H9 (cell line): ENCODE results near the gene PIP4K2A. TPM values are rescaled to one million over a fixed set of nuclear protein-coding genes. Genes with fewer than 3 reads are reported as not detected.

Experiments used
- DNase-seq: peaks from one replicate; pipeline ENCODE4 v3.0.0-alpha.2; 2017
- H2AFZ ChIP-seq: one replicate; pipeline ENCODE4 v1.6.1; 2013; ENCODE audit warnings: mild to moderate bottlenecking, low read length, control low read depth, moderate library complexity
- H2AK5ac ChIP-seq: 2 replicates; pipeline ENCODE4 v1.6.1; 2013; ENCODE audit warnings: low read length, control low read depth, mixed read lengths; ENCODE audit not compliant: insufficient read length
- H2BK120ac ChIP-seq: one replicate; pipeline ENCODE4 v1.6.1; 2013; ENCODE audit warnings: low read depth, mild to moderate bottlenecking, low read length, control low read depth, inconsistent platforms; ENCODE audit not compliant: poor library complexity, severe bottlenecking
- H2BK12ac ChIP-seq: 2 replicates; pipeline ENCODE4 v1.6.1; 2013; ENCODE audit warnings: low read length, control low read depth, mixed read lengths, low read depth; ENCODE audit not compliant: insufficient read length
- H2BK15ac ChIP-seq: 2 replicates; pipeline ENCODE4 v1.6.1; 2013; ENCODE audit warnings: low read depth, low read length, control low read depth
- H2BK20ac ChIP-seq: one replicate; pipeline ENCODE4 v1.6.1; 2013; ENCODE audit warnings: low read depth, mild to moderate bottlenecking, low read length, control low read depth, inconsistent platforms; ENCODE audit not compliant: poor library complexity, severe bottlenecking
- H2BK5ac ChIP-seq: 2 replicates; pipeline ENCODE4 v1.6.1; 2013; ENCODE audit warnings: low read length, control low read depth, mixed read lengths; ENCODE audit not compliant: insufficient read length
- H3K14ac ChIP-seq: 2 replicates; pipeline ENCODE4 v1.6.1; 2013; ENCODE audit warnings: low read length, control low read depth; ENCODE audit not compliant: insufficient read depth
- H3K18ac ChIP-seq: 2 replicates; pipeline ENCODE4 v1.6.1; 2013; ENCODE audit warnings: low read depth, mild to moderate bottlenecking, mixed read lengths, low read length, control low read depth; ENCODE audit not compliant: insufficient read length
- H3K23ac ChIP-seq: 2 replicates; pipeline ENCODE4 v1.6.1; 2013; ENCODE audit warnings: low read length, control low read depth, mixed read lengths, low read depth; ENCODE audit not compliant: insufficient read length
- H3K23me2 ChIP-seq: 2 replicates; pipeline ENCODE4 v1.6.1; 2013; ENCODE audit warnings: low read depth, mild to moderate bottlenecking, mixed read lengths, low read length, control low read depth; ENCODE audit not compliant: insufficient read length, poor library complexity, severe bottlenecking
- H3K27ac ChIP-seq: 2 replicates; pipeline ENCODE4 v1.5.1; 2013; ENCODE audit warnings: low read length, control low read depth, mixed read lengths, low read depth; ENCODE audit not compliant: insufficient read length
- H3K27me3 ChIP-seq: 2 replicates; pipeline ENCODE4 v1.6.1; 2013; ENCODE audit warnings: low read length, control low read depth, inconsistent platforms; ENCODE audit not compliant: insufficient read depth
- H3K4ac ChIP-seq: 2 replicates; pipeline ENCODE4 v1.6.1; 2013; ENCODE audit warnings: low read depth, mild to moderate bottlenecking, control low read depth, inconsistent platforms, low read length, moderate library complexity
- H3K4me1 ChIP-seq: 2 replicates; pipeline ENCODE4 v1.6.1; 2013; ENCODE audit warnings: low read length, control low read depth, inconsistent platforms; ENCODE audit not compliant: insufficient read depth
- H3K4me2 ChIP-seq: 2 replicates; pipeline ENCODE4 v1.6.1; 2013; ENCODE audit warnings: low read length, control low read depth, mixed read lengths; ENCODE audit not compliant: insufficient read length, insufficient read depth
- H3K56ac ChIP-seq: 2 replicates; pipeline ENCODE4 v1.6.1; 2013; ENCODE audit warnings: low read depth, mild to moderate bottlenecking, mixed read lengths, low read length, control low read depth; ENCODE audit not compliant: insufficient read length
- H3K79me1 ChIP-seq: 2 replicates; pipeline ENCODE4 v1.6.1; 2013; ENCODE audit warnings: low read depth, mild to moderate bottlenecking, moderate library complexity, low read length, control low read depth, inconsistent platforms; ENCODE audit not compliant: insufficient read depth, poor library complexity, severe bottlenecking
- H3K79me2 ChIP-seq: 2 replicates; pipeline ENCODE4 v1.6.1; 2013; ENCODE audit warnings: low read length, control low read depth, inconsistent platforms; ENCODE audit not compliant: insufficient read depth
- H3K9ac ChIP-seq: 2 replicates; pipeline ENCODE4 v1.6.1; 2013; ENCODE audit warnings: low read length, control low read depth, mixed read lengths; ENCODE audit not compliant: insufficient read length; ENCODE audit errors: extremely low read depth
- H3K9me3 ChIP-seq: one replicate; pipeline ENCODE4 v1.6.1; 2013; ENCODE audit warnings: low read depth, low read length, inconsistent platforms; ENCODE audit not compliant: control insufficient read depth
- H3T11ph ChIP-seq: one replicate; pipeline ENCODE4 v1.6.1; 2013; ENCODE audit warnings: mild to moderate bottlenecking, low read length, control low read depth, inconsistent platforms
- H4K20me1 ChIP-seq: one replicate; pipeline ENCODE4 v1.6.1; 2013; ENCODE audit not compliant: control insufficient read depth, insufficient read length, insufficient read depth
- H4K5ac ChIP-seq: 2 replicates; pipeline ENCODE4 v1.6.1; 2013; ENCODE audit warnings: low read depth, mild to moderate bottlenecking, mixed read lengths, low read length, control low read depth; ENCODE audit not compliant: insufficient read length
- H4K8ac ChIP-seq: replicated peaks from 2 replicates; pipeline ENCODE4 v1.6.1; 2013; ENCODE audit warnings: low read length, control low read depth, mixed read lengths, low read depth; ENCODE audit not compliant: insufficient read length
- H4K91ac ChIP-seq: 2 replicates; pipeline ENCODE4 v1.6.1; 2013; ENCODE audit warnings: low read depth, mild to moderate bottlenecking, moderate library complexity, mixed read lengths, low read length, control low read depth; ENCODE audit not compliant: insufficient read length
- H3K27ac Mint-ChIP-seq, 3 experiments: 2 replicates in 2 of 3; 3 replicates in 1 of 3; pipeline ENCODE4 v1.8.0; 2020 to 2021; ENCODE audit warnings: mixed read lengths in 3 of 3, mild to moderate bottlenecking in 1 of 3, moderate library complexity in 1 of 3
- H3K27me3 Mint-ChIP-seq: 2 replicates; pipeline ENCODE4 v1.8.0; 2021; ENCODE audit warnings: low read depth, mild to moderate bottlenecking, moderate library complexity, mixed read lengths
- H3K36me3 Mint-ChIP-seq, 3 experiments: 2 replicates in 2 of 3; 3 replicates in 1 of 3; pipeline ENCODE4 v1.8.0; 2020 to 2021; ENCODE audit warnings: low read depth in 3 of 3, mixed read lengths in 3 of 3; ENCODE audit not compliant: insufficient read depth in 1 of 3
- H3K4me1 Mint-ChIP-seq, 2 experiments: 2 replicates each; pipeline ENCODE4 v1.8.0; 2020; ENCODE audit warnings: mixed read lengths in 2 of 2
- H3K4me3 Mint-ChIP-seq, 2 experiments: 2 replicates in 1 of 2; 3 replicates in 1 of 2; pipeline ENCODE4 v1.8.0; 2020 to 2021; ENCODE audit warnings: mild to moderate bottlenecking in 2 of 2, mixed read lengths in 2 of 2, moderate library complexity in 1 of 2
- H3K9me3 Mint-ChIP-seq, 2 experiments: 2 replicates in 1 of 2; 3 replicates in 1 of 2; pipeline ENCODE4 v1.8.0; 2020; ENCODE audit warnings: mild to moderate bottlenecking in 2 of 2, mixed read lengths in 2 of 2, moderate library complexity in 1 of 2
- CTCF ChIP-seq: fragments of 200-600 bp; sonication (generic); conservative IDR thresholded peaks from 3 replicates; pipeline ENCODE4 v1.8.0; 2021; ENCODE audit warnings: antibody characterized with exemption, mild to moderate bottlenecking
- WGBS: extraction: QIAGEN DNeasy Blood & Tissue Kit; methylation state at CpG from one replicate; pipeline ENCODE4 v1.1.7; 2013; ENCODE audit warnings: missing lambda C conversion rate, low lambda C conversion rate, mixed read lengths; ENCODE audit not compliant: insufficient read length; ENCODE audit errors: extremely low coverage; 5-methylcytosine and 5-hydroxymethylcytosine counted together
- total RNA-seq: library from RNA; stranded (reverse); gene quantifications from 2 replicates; pipeline ENCODE4 v1.2.1, GENCODE V29; 2021

Gene PIP4K2A
- total RNA-seq, 1 experiment from 2014 or later = 33.6 TPM

DNA sequence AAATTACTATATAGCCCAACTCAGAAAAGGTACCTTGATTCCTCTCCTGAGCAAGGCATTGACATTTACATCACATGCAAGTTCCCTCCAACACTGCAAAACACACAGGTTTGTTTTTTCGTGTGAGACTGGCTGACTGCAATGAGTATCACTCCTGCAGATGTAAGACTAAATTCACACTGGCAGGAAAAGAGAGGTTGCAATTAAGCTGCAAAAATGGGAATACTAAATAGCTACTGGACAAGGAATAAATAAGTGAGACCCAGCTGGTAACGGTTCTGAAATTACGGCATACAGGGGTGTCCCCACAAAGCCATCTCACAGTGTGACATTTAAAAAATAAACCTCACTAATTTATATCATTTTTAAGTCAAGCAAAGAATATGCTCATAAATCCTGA lies 97.3 kb downstream of the PIP4K2A start:
- no peak for TF ChIP-seq CTCF
- Histone ChIP-seq H2BK20ac (no peak overlapping the region), H3K9ac (no peak overlapping the region), H3K79me2 (peaks cover 8% of the 10 kb centered on the region; the same call in 1 of the 2 replicates), H3K9me3 (no peaks in the 10 kb centered on the region), H2BK120ac (no peak overlapping the region), H2AK5ac (no peak overlapping the region), H3K56ac (no peak overlapping the region), H2AFZ (no peak overlapping the region), H3K27me3 (no peaks in the 10 kb centered on the region), H3K18ac (no peak overlapping the region), H4K5ac (no peak overlapping the region), H3K4ac (no peak overlapping the region), H2BK15ac (no peak overlapping the region), H3K27ac (no peak overlapping the region), H3K14ac (no peak overlapping the region), H3K4me1 (peaks cover 18% of the 10 kb centered on the region), H3K4me2 (no peak overlapping the region), H4K20me1 (no peaks in the 10 kb centered on the region), H3K79me1 (no peaks in the 10 kb centered on the region), H3K23ac (no peak overlapping the region), H4K8ac (no peak overlapping the region), H4K91ac (no peak overlapping the region), H2BK12ac (no peak overlapping the region), H3K23me2 (no peaks in the 10 kb centered on the region), H2BK5ac (no peak overlapping the region), H3T11ph (no peak overlapping the region)
- Mint-ChIP-seq H3K4me1 (peaks cover 79 to 82% of the 10 kb centered on the region in 2 experiments), H3K27me3 (no peaks in the 10 kb centered on the region; the same call in 1 of the 2 replicates), H3K4me3 (no peak overlapping the region; a peak in 1 of 5 replicates), H3K36me3 (peaks cover 0 to 10% (median 8%) of the 10 kb centered on the region in 3 experiments; a peak in 4 of 7 replicates), H3K27ac (no peak overlapping the region), H3K9me3 (no peaks in the 10 kb centered on the region)
- WGBS = no CpG with 5 or more reads among the region's 3 CpGs
- no peak for DNase-seq
